H7 (cell line): ENCODE results near the gene SFI1. TPM values are rescaled to one million over a fixed set of nuclear protein-coding genes. Genes with fewer than 3 reads are reported as not detected.

Source experiments
- DNase-seq: peaks from one replicate; pipeline ENCODE4 v3.0.0; 2012
- H3K27me3 ChIP-seq: 2 replicates; pipeline ENCODE4 v1.6.0; 2011; ENCODE audit warnings: mild to moderate bottlenecking, low read length; ENCODE audit not compliant: control insufficient read depth, insufficient read depth
- H3K36me3 ChIP-seq: replicated peaks from 2 replicates; pipeline ENCODE4 v1.5.1; 2011; ENCODE audit warnings: low read length; ENCODE audit not compliant: control insufficient read depth, insufficient read depth
- H3K4me3 ChIP-seq: 2 replicates; pipeline ENCODE4 v1.5.1; 2011; ENCODE audit warnings: low read depth, mild to moderate bottlenecking, control low read depth, low read length, moderate library complexity; ENCODE audit not compliant: insufficient read depth
- total RNA-seq: library from RNA; depleted of rRNA; stranded (reverse); fragments of >200 nt; shearing (Covaris generic); gene quantifications from 2 replicates; pipeline ENCODE4 v1.2.3, GENCODE V29; 2014

Gene SFI1
- total RNA-seq, 1 experiment from 2014 or later, result 8.5 TPM

DNA sequence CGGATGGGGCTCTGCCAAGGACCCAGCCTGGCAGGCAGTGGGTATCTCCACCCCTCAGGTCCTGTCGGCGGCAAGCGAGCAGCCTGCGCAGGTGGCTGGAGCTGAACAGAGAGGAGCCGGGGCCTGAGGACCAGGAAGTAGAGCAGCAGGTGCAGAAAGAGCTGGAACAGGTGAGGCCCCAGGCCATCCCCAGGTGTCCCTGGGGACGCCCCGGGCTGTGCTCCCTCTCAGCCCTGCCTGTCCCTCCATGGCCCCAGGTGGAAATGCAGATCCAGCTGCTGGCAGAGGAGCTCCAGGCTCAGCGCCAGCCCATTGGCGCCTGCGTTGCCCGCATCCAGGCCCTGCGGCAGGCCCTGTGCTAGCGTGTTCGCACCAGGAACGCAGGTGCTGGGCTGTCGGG lies 121.7 kb downstream of the SFI1 start:
- H3K36me3 ChIP-seq, result peaks cover 22% of the 10 kb centered on the region
- H3K4me3 ChIP-seq, result no peak overlapping the region
- no peaks in the 10 kb centered on the region for H3K27me3 ChIP-seq
- peak; percentile 51 for DNase-seq

GRCh38 chr22:31618471-31619176 lies 122.3 kb downstream of the SFI1 start:
- H3K4me3 ChIP-seq, result no peak overlapping the region
- H3K27me3 ChIP-seq, result no peaks in the 10 kb centered on the region

GRCh38 chr22:31619611-31620300 lies 123.4 kb downstream of the SFI1 start:
- Histone ChIP-seq H3K27me3 (no peaks in the 10 kb centered on the region), H3K36me3 (peaks cover 22% of the 10 kb centered on the region), H3K4me3 (no peak overlapping the region)
- no peak for DNase-seq

More at GRCh38 chr22:31618471-31619176, 122.3 kb downstream of the SFI1 start:
- DNase-seq, result peak; percentile 67
- peaks cover 22% of the 10 kb centered on the region for H3K36me3 ChIP-seq

GRCh38 chr22:31620756-31621480 lies 124.6 kb downstream of the SFI1 start:
- no peak for DNase-seq
- Histone ChIP-seq H3K4me3 (no peak overlapping the region), H3K36me3 (peaks cover 22% of the 10 kb centered on the region), H3K27me3 (no peaks in the 10 kb centered on the region)

GRCh38 chr22:31621507-31622124 lies 125.3 kb downstream of the SFI1 start:
- Histone ChIP-seq H3K4me3 (no peak overlapping the region), H3K27me3 (no peaks in the 10 kb centered on the region), H3K36me3 (peaks cover 22% of the 10 kb centered on the region)
- DNase-seq, result peak; percentile 42

DNA sequence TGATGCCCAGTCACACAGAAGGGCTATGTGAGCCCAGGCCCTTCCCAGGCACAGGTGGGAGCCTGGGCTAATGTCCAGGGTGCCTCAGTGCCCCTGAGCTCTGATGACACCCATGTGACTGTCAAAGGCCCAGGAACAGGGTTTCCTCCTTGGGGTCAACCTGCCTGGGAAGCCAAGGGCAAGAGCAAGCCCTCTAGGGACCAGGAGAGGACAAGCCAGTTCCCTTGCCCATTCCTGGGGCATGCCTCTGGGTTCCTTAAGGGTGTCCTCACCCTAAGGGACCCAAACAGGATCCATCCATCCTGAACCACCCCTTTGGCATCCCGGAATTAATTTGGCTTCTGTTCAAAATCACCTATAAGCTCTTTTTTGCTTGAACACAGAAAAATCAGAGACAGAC lies 126.6 kb downstream of the SFI1 start:
- no peak overlapping the region for H3K4me3 ChIP-seq
- no peaks in the 10 kb centered on the region for H3K27me3 ChIP-seq
- peaks cover 22% of the 10 kb centered on the region for H3K36me3 ChIP-seq
- DNase-seq, result no peak

GRCh38 chr22:31623592-31624304 lies 127.4 kb downstream of the SFI1 start:
- Histone ChIP-seq H3K36me3 (peaks cover 22% of the 10 kb centered on the region), H3K27me3 (no peaks in the 10 kb centered on the region), H3K4me3 (no peak overlapping the region)
- peak; percentile 60 for DNase-seq

DNA sequence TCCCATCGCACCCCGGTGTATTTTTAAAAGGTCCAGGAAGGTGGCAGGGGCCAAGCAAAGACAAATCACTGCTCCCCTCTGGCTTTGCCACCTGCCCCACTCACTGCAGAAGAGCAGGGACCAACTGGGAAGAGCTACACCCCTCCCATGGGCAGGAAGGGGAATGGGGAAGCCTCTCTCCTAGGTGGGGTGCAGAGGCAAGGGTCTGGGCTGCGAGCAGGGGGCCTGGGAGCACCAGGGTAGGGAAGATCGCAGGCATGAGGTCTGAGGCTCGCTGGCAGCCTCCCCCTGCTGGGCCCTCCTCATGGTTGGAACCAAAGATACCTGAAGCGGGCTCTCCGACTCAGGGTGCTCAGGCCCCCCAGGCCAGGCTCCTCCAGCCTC lies 128.9 kb downstream of the SFI1 start:
- no peaks in the 10 kb centered on the region for H3K27me3 ChIP-seq
- peaks cover 12% of the 10 kb centered on the region for H3K36me3 ChIP-seq
- no peak for DNase-seq
- no peak overlapping the region for H3K4me3 ChIP-seq

- H3K4me3 ChIP-seq, result no peak overlapping the region; the same call in 1 of the 2 replicates
- no peaks in the 10 kb centered on the region for H3K27me3 ChIP-seq
- DNase-seq, result peak; percentile 97
- H3K36me3 ChIP-seq, result peaks cover 7% of the 10 kb centered on the region
Observed at GRCh38 chr22:31625661-31626426, 129.5 kb downstream of the SFI1 start.

GRCh38 chr22:31626427-31627150 lies 130.3 kb downstream of the SFI1 start:
- Histone ChIP-seq H3K27me3 (no peaks in the 10 kb centered on the region), H3K36me3 (peaks cover 3% of the 10 kb centered on the region), H3K4me3 (no peak overlapping the region)
- DNase-seq, result no peak

GRCh38 chr22:31627223-31627731 lies 130.9 kb downstream of the SFI1 start:
- Histone ChIP-seq H3K27me3 (no peaks in the 10 kb centered on the region), H3K36me3 (peaks cover 1% of the 10 kb centered on the region), H3K4me3 (no peak overlapping the region)
- DNase-seq, result no peak

- H3K36me3 ChIP-seq, result no peaks in the 10 kb centered on the region; the same call in none of the 2 replicates
- DNase-seq, result peak; percentile 37
- no peaks in the 10 kb centered on the region for H3K27me3 ChIP-seq
- H3K4me3 ChIP-seq, result no peak overlapping the region
Observed at GRCh38 chr22:31628362-31628761, 132.0 kb downstream of the SFI1 start.
